ENCODE data around the gene TTYH3. TPM values are rescaled to one million over a fixed set of nuclear protein-coding genes. Genes with fewer than 3 reads are reported as not detected.

TTYH3 gene
- total RNA-seq, 2 donors from 2014 or later, result 11.2 to 32.0 TPM

- H3K9me3 ChIP-seq, result no peaks in the 10 kb centered on the region
Measured at GRCh38 chr7:2650451-2650850, 18.7 kb downstream of the TTYH3 start.

GRCh38 chr7:2651336-2651735 is 19.6 kb downstream of the TTYH3 start:
- ATAC-seq (no peak), DNase-seq (no peak)
- H3K36me3 ChIP-seq (replicated peaks in 1 of 2; ENCODE audit: insufficient read depth in 1 of 2, low read depth in 2 of 2), result no peaks in the 10 kb centered on the region
- TF ChIP-seq CTCF (IDR thresholded peaks at IDR 0.05) (no peak), POLR2A (IDR thresholded peaks at IDR 0.05) (no peak)
- no peak overlapping the region for H3K4me3 ChIP-seq
- intact Hi-C loops (cut with DNase I), result no loop called here
- no peaks in the 10 kb centered on the region for H3K4me1 ChIP-seq
- 71 to 75% methylated on average over 11 to 13 of the region's 15 CpGs for WGBS, 2 donors
- no peak overlapping the region for H3K27ac ChIP-seq
- no peaks in the 10 kb centered on the region for H3K9me3 ChIP-seq
- H3K27me3 ChIP-seq, result no peaks in the 10 kb centered on the region

More at GRCh38 chr7:2650451-2650850, 18.7 kb downstream of the TTYH3 start:
- 77 to 81% methylated on average over 8 of the region's 8 CpGs for WGBS, 2 donors
- ATAC-seq (no peak), DNase-seq (no peak)
- TF ChIP-seq CTCF (IDR thresholded peaks at IDR 0.05), result no peak
- TF ChIP-seq POLR2A (IDR thresholded peaks at IDR 0.05), result no peak
- H3K36me3 ChIP-seq (replicated peaks in 1 of 2; ENCODE audit: insufficient read depth in 1 of 2, low read depth in 2 of 2), result no peaks in the 10 kb centered on the region
- H3K27ac ChIP-seq, result no peak overlapping the region
- intact Hi-C loops (cut with DNase I), result no loop called here
- H3K4me3 ChIP-seq, result no peak overlapping the region
- no peaks in the 10 kb centered on the region for H3K4me1 ChIP-seq
- no peaks in the 10 kb centered on the region for H3K27me3 ChIP-seq

GRCh38 chr7:2651847-2652735 is 20.3 kb downstream of the TTYH3 start:
- no peaks in the 10 kb centered on the region for H3K4me1 ChIP-seq

GRCh38 chr7:2652736-2653060 is 20.9 kb downstream of the TTYH3 start:
- no peaks in the 10 kb centered on the region for H3K36me3 ChIP-seq (replicated peaks in 1 of 2; ENCODE audit: insufficient read depth in 1 of 2, low read depth in 2 of 2)
- no peaks in the 10 kb centered on the region for H3K4me1 ChIP-seq
- intact Hi-C loops (cut with DNase I), result no loop called here
- no peak overlapping the region for H3K27ac ChIP-seq
- no peaks in the 10 kb centered on the region for H3K9me3 ChIP-seq
- WGBS, 2 donors, result 90% methylated on average over 2 to 12 of the region's 12 CpGs
- H3K4me3 ChIP-seq, result no peak overlapping the region
- TF ChIP-seq CTCF (IDR thresholded peaks at IDR 0.05), result no peak
- no peak for TF ChIP-seq POLR2A (IDR thresholded peaks at IDR 0.05)
- ATAC-seq (no peak), DNase-seq (no peak)
- H3K27me3 ChIP-seq, result no peaks in the 10 kb centered on the region

More at GRCh38 chr7:2651847-2652735, 20.3 kb downstream of the TTYH3 start:
- Histone ChIP-seq H3K27ac (no peak overlapping the region), H3K4me3 (no peak overlapping the region), H3K27me3 (no peaks in the 10 kb centered on the region), H3K36me3 (replicated peaks in 1 of 2; ENCODE audit: insufficient read depth in 1 of 2, low read depth in 2 of 2) (no peaks in the 10 kb centered on the region), H3K9me3 (no peaks in the 10 kb centered on the region)
- ATAC-seq, result no peak
- intact Hi-C loops (cut with DNase I), result no loop called here
- WGBS, 2 donors, result 89 to 91% methylated on average over 14 to 28 of the region's 28 CpGs
- TF ChIP-seq CTCF (IDR thresholded peaks at IDR 0.05) (no peak), POLR2A (IDR thresholded peaks at IDR 0.05) (no peak)
- DNase-seq, result no peak

- ATAC-seq (no peak), DNase-seq (no peak)
- intact Hi-C loops (cut with DNase I), result no loop called here
- Histone ChIP-seq H3K27me3 (no peaks in the 10 kb centered on the region), H3K4me3 (no peak overlapping the region), H3K4me1 (no peaks in the 10 kb centered on the region), H3K36me3 (replicated peaks in 1 of 2; ENCODE audit: insufficient read depth in 1 of 2, low read depth in 2 of 2) (no peaks in the 10 kb centered on the region), H3K27ac (no peak overlapping the region), H3K9me3 (no peaks in the 10 kb centered on the region)
- whole genome bisulfite sequencing, 2 donors, result 74 to 77% methylated on average over 5 of the region's 5 CpGs
- TF ChIP-seq POLR2A (IDR thresholded peaks at IDR 0.05) (no peak), CTCF (IDR thresholded peaks at IDR 0.05) (no peak)
Measured at GRCh38 chr7:2654059-2654458, 22.3 kb downstream of the TTYH3 start.
